HepG2 (cell line): ENCODE measurements around the gene NFYC. TPM values are rescaled to one million over a fixed set of nuclear protein-coding genes. Genes with fewer than 3 reads are reported as not detected.

Experiments used
- ELF3 ChIP-seq: IDR thresholded peaks from 2 replicates; pipeline ENCODE4 v1.6.1; 2016; ENCODE audit warnings: missing genetic modification reagents, missing compliant biosample characterization
- GPN1 ChIP-seq: sonication (generic); formaldehyde crosslinking; IDR thresholded peaks from 2 replicates; pipeline ENCODE4 v1.5.1; 2020; ENCODE audit warnings: missing genetic modification reagents, borderline replicate concordance
- HDAC1 ChIP-seq: sonication (generic); formaldehyde crosslinking; IDR thresholded peaks from 2 replicates; pipeline ENCODE4 v1.5.1; 2020; ENCODE audit warnings: mild to moderate bottlenecking, missing genetic modification reagents
- KDM4B ChIP-seq: sonication (generic); formaldehyde crosslinking; IDR thresholded peaks from 2 replicates; pipeline ENCODE4 v1.4.0; 2020; ENCODE audit warnings: missing genetic modification reagents
- MXD4 ChIP-seq: IDR thresholded peaks from 2 replicates; pipeline ENCODE4 v1.6.1; 2016; ENCODE audit warnings: mild to moderate bottlenecking, missing biosample characterization, missing genetic modification reagents
- SAP130 ChIP-seq: IDR thresholded peaks from 2 replicates; pipeline ENCODE4 v1.6.1; 2016; ENCODE audit warnings: low read depth
- SIX4 ChIP-seq: sonication (generic); formaldehyde crosslinking; IDR thresholded peaks from 2 replicates; pipeline ENCODE4 v1.4.0; 2020; ENCODE audit warnings: missing genetic modification reagents
- ZBTB4 ChIP-seq: sonication (generic); formaldehyde crosslinking; IDR thresholded peaks from 2 replicates; pipeline ENCODE4 v1.4.0; 2020; ENCODE audit warnings: missing genetic modification reagents, mild to moderate bottlenecking, borderline replicate concordance
- ZFP37 ChIP-seq: sonication (generic); formaldehyde crosslinking; IDR thresholded peaks from 2 replicates; pipeline ENCODE4 v1.4.0; 2020; ENCODE audit warnings: missing genetic modification reagents, borderline replicate concordance
- ZFP90 ChIP-seq: sonication (generic); formaldehyde crosslinking; IDR thresholded peaks from 2 replicates; pipeline ENCODE4 v1.8.0; 2022; ENCODE audit warnings: missing genetic modification reagents, mild to moderate bottlenecking, inconsistent platforms, borderline replicate concordance
- ZMAT3 ChIP-seq: sonication (generic); formaldehyde crosslinking; conservative IDR thresholded peaks from 2 replicates; pipeline ENCODE4 v1.7.0; 2021; ENCODE audit warnings: missing genetic modification reagents
- ZNF343 ChIP-seq: sonication (generic); formaldehyde crosslinking; IDR thresholded peaks from 2 replicates; pipeline ENCODE4 v1.4.0; 2020; ENCODE audit warnings: mild to moderate bottlenecking, missing genetic modification reagents
- ZNF609 ChIP-seq: sonication (generic); formaldehyde crosslinking; IDR thresholded peaks from 2 replicates; pipeline ENCODE4 v1.4.0; 2020; ENCODE audit warnings: mild to moderate bottlenecking, missing genetic modification reagents, borderline replicate concordance
- polyA plus RNA-seq, 8 experiments: library from polyadenylated mRNA; depleted of rRNA in 3 of 8; stranded (reverse) in 7 of 8; unstranded in 1 of 8; fragments of >200 nt; fragmentation: Illumina TruSeq in 4 of 8; extraction: Trizol in 4 of 8; gene quantifications; 2 replicates each; pipeline versions ENCODE4 v1.2.1 to v1.2.3, GENCODE V29; 2011 to 2016; ENCODE audit warnings: low read depth in 4 of 8, missing spikeins in 1 of 8, mixed read lengths in 1 of 8; ENCODE audit not compliant: insufficient read depth in 1 of 8
- total RNA-seq, 5 experiments: library from RNA; depleted of rRNA; stranded (reverse); fragments of >200 nt; fragmentation: Illumina TruSeq; extraction: Trizol; gene quantifications; 2 replicates each; pipeline ENCODE4 v1.2.3, GENCODE V29; 2016; ENCODE audit warnings: low read depth in 1 of 5
- TF ChIP-seq, protein P1 (sequence below): sonication (generic); formaldehyde crosslinking; IDR thresholded peaks from 2 replicates; pipeline ENCODE4 v1.5.1; 2020; ENCODE audit warnings: mild to moderate bottlenecking, missing genetic modification reagents, borderline replicate concordance

The NFYC gene
- total and polyA plus RNA-seq, 2 of the 13 experiments (the other 11 are each of a cell fraction or from before 2014, with no cell fraction given) = 33.9 to 73.7 TPM

GRCh38 chr1:40691538-40692428 lies at the start of gene NFYC (continued):
- TF ChIP-seq HDAC1 (CRISPR knock-in tag) (peak; percentile 86), ELF3 (CRISPR knock-in tag) (peak; percentile 71), ZFP37 (CRISPR knock-in tag) (no peak; the same call in 1 of the 2 replicates), SAP130 (CRISPR knock-in tag) (peak; percentile 67), ZBTB4 (no peak; the same call in 1 of the 2 replicates), KDM4B (CRISPR knock-in tag) (peak; percentile 93; the same call in 1 of the 2 replicates), ZFP90 (CRISPR knock-in tag) (peak; percentile 26; the same call in 1 of the 2 replicates), SIX4 (CRISPR knock-in tag) (no peak), ZNF343 (peak; percentile 93), GPN1 (CRISPR knock-in tag) (no peak), ZMAT3 (CRISPR knock-in tag) (peak; percentile 53; the same call in 1 of the 2 replicates), MXD4 (CRISPR knock-in tag) (peak; percentile 68; the same call in 1 of the 2 replicates), ZNF609 (peak; percentile 56; the same call in 1 of the 2 replicates)
- TF ChIP-seq, protein P1, sequence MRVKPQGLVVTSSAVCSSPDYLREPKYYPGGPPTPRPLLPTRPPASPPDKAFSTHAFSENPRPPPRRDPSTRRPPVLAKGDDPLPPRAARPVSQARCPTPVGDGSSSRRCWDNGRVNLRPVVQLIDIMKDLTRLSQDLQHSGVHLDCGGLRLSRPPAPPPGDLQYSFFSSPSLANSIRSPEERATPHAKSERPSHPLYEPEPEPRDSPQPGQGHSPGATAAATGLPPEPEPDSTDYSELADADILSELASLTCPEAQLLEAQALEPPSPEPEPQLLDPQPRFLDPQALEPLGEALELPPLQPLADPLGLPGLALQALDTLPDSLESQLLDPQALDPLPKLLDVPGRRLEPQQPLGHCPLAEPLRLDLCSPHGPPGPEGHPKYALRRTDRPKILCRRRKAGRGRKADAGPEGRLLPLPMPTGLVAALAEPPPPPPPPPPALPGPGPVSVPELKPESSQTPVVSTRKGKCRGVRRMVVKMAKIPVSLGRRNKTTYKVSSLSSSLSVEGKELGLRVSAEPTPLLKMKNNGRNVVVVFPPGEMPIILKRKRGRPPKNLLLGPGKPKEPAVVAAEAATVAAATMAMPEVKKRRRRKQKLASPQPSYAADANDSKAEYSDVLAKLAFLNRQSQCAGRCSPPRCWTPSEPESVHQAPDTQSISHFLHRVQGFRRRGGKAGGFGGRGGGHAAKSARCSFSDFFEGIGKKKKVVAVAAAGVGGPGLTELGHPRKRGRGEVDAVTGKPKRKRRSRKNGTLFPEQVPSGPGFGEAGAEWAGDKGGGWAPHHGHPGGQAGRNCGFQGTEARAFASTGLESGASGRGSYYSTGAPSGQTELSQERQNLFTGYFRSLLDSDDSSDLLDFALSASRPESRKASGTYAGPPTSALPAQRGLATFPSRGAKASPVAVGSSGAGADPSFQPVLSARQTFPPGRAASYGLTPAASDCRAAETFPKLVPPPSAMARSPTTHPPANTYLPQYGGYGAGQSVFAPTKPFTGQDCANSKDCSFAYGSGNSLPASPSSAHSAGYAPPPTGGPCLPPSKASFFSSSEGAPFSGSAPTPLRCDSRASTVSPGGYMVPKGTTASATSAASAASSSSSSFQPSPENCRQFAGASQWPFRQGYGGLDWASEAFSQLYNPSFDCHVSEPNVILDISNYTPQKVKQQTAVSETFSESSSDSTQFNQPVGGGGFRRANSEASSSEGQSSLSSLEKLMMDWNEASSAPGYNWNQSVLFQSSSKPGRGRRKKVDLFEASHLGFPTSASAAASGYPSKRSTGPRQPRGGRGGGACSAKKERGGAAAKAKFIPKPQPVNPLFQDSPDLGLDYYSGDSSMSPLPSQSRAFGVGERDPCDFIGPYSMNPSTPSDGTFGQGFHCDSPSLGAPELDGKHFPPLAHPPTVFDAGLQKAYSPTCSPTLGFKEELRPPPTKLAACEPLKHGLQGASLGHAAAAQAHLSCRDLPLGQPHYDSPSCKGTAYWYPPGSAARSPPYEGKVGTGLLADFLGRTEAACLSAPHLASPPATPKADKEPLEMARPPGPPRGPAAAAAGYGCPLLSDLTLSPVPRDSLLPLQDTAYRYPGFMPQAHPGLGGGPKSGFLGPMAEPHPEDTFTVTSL = 0 out of 2 replicates have a peak, but pooled peaks have one; percentile 29
